HG02623 (cell line): ENCODE measurements around the gene MFAP4.

Experiments
- ATAC-seq: cut with Tn5 transposase; IDR thresholded peaks from one replicate; pipeline ENCODE4 v1.9.1; 2021; ENCODE audit warnings: moderate library complexity; ENCODE audit not compliant: unreplicated experiment

Gene MFAP4

GRCh38 chr17:19386974-19387920 is at the start of gene MFAP4:
Gene MFAP4 (minus strand): TSS chr17:19387190. CDS start chr17:19387155, 35 bp downstream.
- no peak for ATAC-seq

GRCh38 chr17:19433727-19434340 is 46.8 kb upstream of the MFAP4 start:
- no peak for ATAC-seq

- ATAC-seq = no peak
These were observed 46.3 kb upstream of the MFAP4 start for GRCh38 chr17:19433255-19433654.

- ATAC-seq = no peak
These were observed 44.7 kb upstream of the MFAP4 start for GRCh38 chr17:19431691-19432090.

- no peak for ATAC-seq
These were observed 39.6 kb upstream of the MFAP4 start for GRCh38 chr17:19426631-19427030.

GRCh38 chr17:19424934-19425868 is 38.2 kb upstream of the MFAP4 start:
- ATAC-seq = no peak

GRCh38 chr17:19421926-19422325 is 34.9 kb upstream of the MFAP4 start:
- ATAC-seq = no peak

GRCh38 chr17:19421219-19421618 is 34.2 kb upstream of the MFAP4 start:
- ATAC-seq = no peak

GRCh38 chr17:19418251-19418992 is 31.4 kb upstream of the MFAP4 start:
- no peak for ATAC-seq

GRCh38 chr17:19417611-19418010 is 30.6 kb upstream of the MFAP4 start:
- no peak for ATAC-seq

- ATAC-seq = no peak
These were observed 29.1 kb upstream of the MFAP4 start for GRCh38 chr17:19415806-19416775.

GRCh38 chr17:19415311-19415710 is 28.3 kb upstream of the MFAP4 start:
- ATAC-seq = no peak

- no peak for ATAC-seq
These were observed 27.6 kb upstream of the MFAP4 start for GRCh38 chr17:19414396-19415280.

- no peak for ATAC-seq
These were observed 26.8 kb upstream of the MFAP4 start for GRCh38 chr17:19413761-19414160.

- ATAC-seq = no peak
These were observed 26.0 kb upstream of the MFAP4 start for GRCh38 chr17:19412984-19413383.

- ATAC-seq = no peak
These were observed 25.5 kb upstream of the MFAP4 start for GRCh38 chr17:19412510-19412909.

- ATAC-seq = no peak
These were observed 24.6 kb upstream of the MFAP4 start for GRCh38 chr17:19411631-19412030.

GRCh38 chr17:19410875-19411620 is 24.1 kb upstream of the MFAP4 start, which contains the start of gene RNF112:
Gene RNF112 (plus strand): TSS chr17:19411232. CDS start chr17:19411409, 177 bp downstream.
- ATAC-seq = no peak
